Cardiac muscle cell (in vitro differentiated cells and primary cell): Measurements from ENCODE around the gene ABCC1. TPM values are rescaled to one million over a fixed set of nuclear protein-coding genes. Genes with fewer than 3 reads are reported as not detected.
"Not testable (repeated sequence)": the region's sequence is repeated elsewhere in the genome, so short reads cannot be mapped to it uniquely, and the experiment has no call there.

Source experiments
- DNase-seq, 2 donors: peaks; one replicate each; pipeline versions ENCODE4 v3.0.0 to v3.0.0-alpha.2; 2010 to 2017; ENCODE audit warnings: low read depth in 1 of 2, low spot score in 1 of 2
- H3K27ac ChIP-seq: fragments of 200-600 bp; sonication (generic); 2 replicates; pipeline ENCODE4 v1.5.1; 2016
- H3K27me3 ChIP-seq: fragments of 200-600 bp; sonication (generic); 2 replicates; pipeline ENCODE4 v1.6.0; 2016; ENCODE audit warnings: control low read depth
- H3K36me3 ChIP-seq: fragments of 200-600 bp; sonication (generic); 2 replicates; pipeline ENCODE4 v1.5.1; 2016; ENCODE audit warnings: control low read depth
- H3K4me1 ChIP-seq: fragments of 200-600 bp; sonication (generic); 2 replicates; pipeline ENCODE4 v1.8.1; 2017; ENCODE audit warnings: low read depth, mild to moderate bottlenecking, mixed run types
- H3K4me3 ChIP-seq: fragments of 200-600 bp; sonication (generic); 2 replicates; pipeline ENCODE4 v1.5.1; 2016; ENCODE audit warnings: mild to moderate bottlenecking
- H3K9me3 ChIP-seq: fragments of 200-600 bp; sonication (generic); 2 replicates; pipeline ENCODE4 v1.5.1; 2017; ENCODE audit warnings: low read depth, mild to moderate bottlenecking, control low read depth
- polyA plus RNA-seq: library from polyadenylated mRNA; unstranded; fragments of >200 nt; fragmentation: Nextera tagmentation; extraction: Ambion mirVana; gene quantifications from 2 replicates; pipeline ENCODE4 v1.2.1, GENCODE V29; 2016
- total RNA-seq: library from RNA; depleted of rRNA; stranded (reverse); fragments of >200 nt; gene quantifications from 2 replicates; pipeline ENCODE4 v1.2.3, GENCODE V29; 2016
- TF ChIP-seq, protein P1 (sequence below): IDR thresholded peaks from 2 replicates; pipeline ENCODE4 v1.5.1; 2012; ENCODE audit warnings: low read depth, mild to moderate bottlenecking, low read length

Gene ABCC1
- total and polyA plus RNA-seq, 2 experiments from 2014 or later = 14.2 to 31.0 TPM

DNA sequence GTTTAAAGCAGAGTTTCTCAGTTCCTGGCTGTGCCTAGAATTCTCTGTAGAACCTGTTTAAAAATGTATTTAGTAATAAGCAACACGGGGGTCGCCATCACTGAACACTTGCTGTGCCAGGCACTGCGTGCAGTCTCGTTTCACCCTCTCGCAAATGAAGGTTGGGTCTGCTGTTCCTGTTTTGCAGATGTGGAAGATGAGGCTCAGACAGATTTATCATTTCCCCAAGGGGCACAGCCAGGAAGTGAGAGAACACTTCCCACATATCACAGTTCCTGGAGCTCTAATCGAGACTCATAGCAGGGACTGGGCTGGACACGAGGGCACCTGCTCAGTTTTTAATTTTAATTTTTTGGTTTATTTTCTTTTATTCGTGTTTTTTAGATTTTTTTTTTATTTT is 151.2 kb downstream of the ABCC1 start:
- H3K9me3 ChIP-seq = no peaks in the 10 kb centered on the region
- H3K4me3 ChIP-seq = no peak overlapping the region
- H3K27me3 ChIP-seq = no peaks in the 10 kb centered on the region
- no peaks in the 10 kb centered on the region for H3K4me1 ChIP-seq
- no peak overlapping the region for H3K27ac ChIP-seq
- no peak for DNase-seq
- TF ChIP-seq, protein P1, sequence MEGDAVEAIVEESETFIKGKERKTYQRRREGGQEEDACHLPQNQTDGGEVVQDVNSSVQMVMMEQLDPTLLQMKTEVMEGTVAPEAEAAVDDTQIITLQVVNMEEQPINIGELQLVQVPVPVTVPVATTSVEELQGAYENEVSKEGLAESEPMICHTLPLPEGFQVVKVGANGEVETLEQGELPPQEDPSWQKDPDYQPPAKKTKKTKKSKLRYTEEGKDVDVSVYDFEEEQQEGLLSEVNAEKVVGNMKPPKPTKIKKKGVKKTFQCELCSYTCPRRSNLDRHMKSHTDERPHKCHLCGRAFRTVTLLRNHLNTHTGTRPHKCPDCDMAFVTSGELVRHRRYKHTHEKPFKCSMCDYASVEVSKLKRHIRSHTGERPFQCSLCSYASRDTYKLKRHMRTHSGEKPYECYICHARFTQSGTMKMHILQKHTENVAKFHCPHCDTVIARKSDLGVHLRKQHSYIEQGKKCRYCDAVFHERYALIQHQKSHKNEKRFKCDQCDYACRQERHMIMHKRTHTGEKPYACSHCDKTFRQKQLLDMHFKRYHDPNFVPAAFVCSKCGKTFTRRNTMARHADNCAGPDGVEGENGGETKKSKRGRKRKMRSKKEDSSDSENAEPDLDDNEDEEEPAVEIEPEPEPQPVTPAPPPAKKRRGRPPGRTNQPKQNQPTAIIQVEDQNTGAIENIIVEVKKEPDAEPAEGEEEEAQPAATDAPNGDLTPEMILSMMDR = no peak
- peaks cover 6% of the 10 kb centered on the region for H3K36me3 ChIP-seq

DNA sequence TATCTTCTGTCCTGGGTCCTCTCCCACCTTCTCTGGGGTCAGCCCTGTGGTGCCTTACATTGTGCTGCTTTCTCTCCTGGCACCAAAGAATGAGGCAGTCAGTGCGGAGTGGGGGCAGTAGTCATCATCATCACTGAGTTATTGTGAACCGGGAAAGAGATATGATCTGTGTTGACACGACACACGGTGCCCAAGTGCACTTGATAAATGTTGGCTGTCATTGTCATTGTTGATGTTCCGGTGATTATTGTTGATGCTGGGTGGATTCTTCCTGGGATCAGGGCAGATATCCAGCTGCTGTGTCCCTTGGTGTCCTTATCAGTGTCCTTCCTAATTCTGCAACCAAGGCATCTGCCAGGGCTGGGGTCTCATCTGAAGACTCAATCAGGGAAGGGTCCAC is 152.2 kb downstream of the ABCC1 start:
- Histone ChIP-seq H3K9me3 (no peaks in the 10 kb centered on the region), H3K36me3 (peaks cover 6% of the 10 kb centered on the region), H3K27ac (no peak overlapping the region), H3K4me3 (no peak overlapping the region), H3K27me3 (no peaks in the 10 kb centered on the region), H3K4me1 (no peaks in the 10 kb centered on the region)
- TF ChIP-seq, protein P1 = no peak
- no peak for DNase-seq

GRCh38 chr16:16102738-16103137 is 153.3 kb downstream of the ABCC1 start:
- H3K4me3 ChIP-seq = no peak overlapping the region
- no peaks in the 10 kb centered on the region for H3K27me3 ChIP-seq
- H3K27ac ChIP-seq = no peak overlapping the region
- H3K36me3 ChIP-seq = peaks cover 11% of the 10 kb centered on the region
- H3K9me3 ChIP-seq = no peaks in the 10 kb centered on the region
- no peaks in the 10 kb centered on the region for H3K4me1 ChIP-seq
- TF ChIP-seq, protein P1 = no peak
- no peak for DNase-seq

DNA sequence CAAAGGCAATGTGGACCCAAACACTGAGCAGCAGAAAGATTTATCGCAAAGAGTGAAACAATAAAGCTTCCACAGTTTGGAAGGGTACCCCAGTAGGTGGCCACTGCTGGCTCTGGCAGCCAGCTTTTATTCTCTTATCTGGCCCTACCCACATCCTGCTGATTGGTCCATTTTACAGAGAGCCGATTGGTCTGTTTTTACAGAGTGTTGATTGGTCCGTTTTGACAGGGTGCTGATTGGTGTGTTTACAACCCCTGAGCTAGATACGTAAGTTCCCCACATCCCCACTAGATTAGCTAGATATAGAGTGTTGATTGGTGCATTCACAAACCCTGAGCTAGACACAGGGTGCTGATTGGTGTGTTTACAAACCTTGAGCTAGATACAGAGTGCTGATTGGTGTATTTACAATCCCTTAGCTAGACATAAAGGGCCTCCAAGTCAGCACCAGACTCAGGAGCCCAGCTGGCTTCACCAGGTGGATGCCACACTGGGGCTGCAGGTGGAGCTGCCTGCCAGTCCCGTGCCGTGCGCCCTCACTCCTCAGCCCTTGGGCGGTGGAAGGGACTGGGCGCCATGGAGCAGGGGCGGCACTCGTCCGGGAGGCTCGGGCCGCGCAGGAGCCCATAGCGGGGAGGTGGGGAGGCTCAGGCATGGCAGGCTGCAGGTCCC is 154.9 kb downstream of the ABCC1 start:
- not testable (repeated sequence) for DNase-seq, H3K4me3 ChIP-seq, H3K4me1 ChIP-seq, H3K9me3 ChIP-seq, H3K36me3 ChIP-seq, H3K27ac ChIP-seq, H3K27me3 ChIP-seq

DNA sequence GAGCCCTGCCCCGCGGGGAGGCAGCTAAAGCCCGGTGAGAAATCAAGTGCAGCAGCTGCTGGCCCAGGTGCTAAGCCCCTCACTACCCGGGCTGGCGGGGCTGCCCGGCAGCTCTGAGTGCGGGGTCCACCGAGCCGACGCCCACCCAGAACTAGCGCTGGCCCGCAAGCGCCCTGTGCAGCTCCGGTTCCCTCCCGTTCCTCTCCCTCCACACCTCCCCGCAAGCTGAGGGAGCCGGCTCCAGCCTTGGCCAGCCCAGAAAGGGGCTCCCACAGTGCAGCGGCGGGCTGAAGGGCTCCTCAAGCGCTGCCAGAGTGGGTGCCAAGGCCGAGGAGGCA is 155.4 kb downstream of the ABCC1 start:
- H3K27me3 ChIP-seq, DNase-seq, H3K36me3 ChIP-seq, H3K4me3 ChIP-seq, H3K9me3 ChIP-seq, H3K4me1 ChIP-seq, H3K27ac ChIP-seq: not testable (repeated sequence)

- no peak overlapping the region for H3K4me3 ChIP-seq
- peaks cover 5% of the 10 kb centered on the region for H3K36me3 ChIP-seq
- no peak overlapping the region for H3K27ac ChIP-seq
- H3K27me3 ChIP-seq = no peaks in the 10 kb centered on the region
- no peak for DNase-seq
- TF ChIP-seq, protein P1 = no peak
- no peaks in the 10 kb centered on the region for H3K9me3 ChIP-seq
- H3K4me1 ChIP-seq = no peaks in the 10 kb centered on the region
Observed at GRCh38 chr16:16105646-16106045, 156.2 kb downstream of the ABCC1 start.

GRCh38 chr16:16106466-16106865 is 157.1 kb downstream of the ABCC1 start:
- no peaks in the 10 kb centered on the region for H3K4me1 ChIP-seq
- no peak overlapping the region for H3K4me3 ChIP-seq
- H3K9me3 ChIP-seq = no peaks in the 10 kb centered on the region
- no peaks in the 10 kb centered on the region for H3K27me3 ChIP-seq
- H3K36me3 ChIP-seq = peaks cover 5% of the 10 kb centered on the region
- TF ChIP-seq, protein P1 = no peak
- no peak overlapping the region for H3K27ac ChIP-seq
- no peak for DNase-seq
